Gastroesophageal sphincter (tissue), 4 donors: Measurements from ENCODE around the gene RCVRN. TPM values are rescaled to one million over a fixed set of nuclear protein-coding genes. Genes with fewer than 3 reads are reported as not detected.

Experiments
- ATAC-seq: fragments of 150-250 bp; one replicate; pipeline ENCODE4 v1.9.1; 2016; ENCODE audit warnings: mild to moderate bottlenecking, moderate library complexity
- H3K27ac ChIP-seq, 4 donors: fragments of 200-600 bp; sonication (generic) in 3 of 4; 1 replicate in 3 of 4; 2 replicates in 1 of 4; pipeline ENCODE4 v1.5.1; 2016 to 2019
- H3K27me3 ChIP-seq: fragments of 200-600 bp; sonication (generic); one replicate; pipeline ENCODE4 v1.5.1; 2019
- H3K36me3 ChIP-seq, 2 donors: fragments of 200-600 bp; sonication (generic); one replicate each; pipeline ENCODE4 v1.5.1; 2019; ENCODE audit warnings: control low read depth in 1 of 2
- H3K4me1 ChIP-seq, 3 donors: fragments of 200-600 bp; sonication (generic); 1 replicate in 2 of 3; 2 replicates in 1 of 3; pipeline ENCODE4 v1.5.1; 2016 to 2019; ENCODE audit warnings: control low read depth in 2 of 3
- H3K4me3 ChIP-seq, 2 donors: fragments of 200-600 bp; sonication (generic); one replicate each; pipeline ENCODE4 v1.5.1; 2019; ENCODE audit warnings: mild to moderate bottlenecking in 1 of 2, moderate library complexity in 1 of 2
- H3K9me3 ChIP-seq, 3 donors: fragments of 200-600 bp; sonication (generic); one replicate each; pipeline ENCODE4 v1.5.1; 2017 to 2019; ENCODE audit warnings: control low read depth in 2 of 3
- CTCF ChIP-seq, 4 experiments: fragments of 200-600 bp in 2 of 4; fragments of 450-650 bp in 2 of 4; sonication (generic) in 1 of 4; IDR thresholded peaks; one replicate each; pipeline ENCODE4 v1.5.1; 2017 to 2019; ENCODE audit warnings: antibody characterized with exemption in 4 of 4, mild to moderate bottlenecking in 2 of 4, moderate library complexity in 2 of 4
- EP300 ChIP-seq: sonication (generic); formaldehyde crosslinking; IDR thresholded peaks from one replicate; pipeline ENCODE4 v1.6.1; 2017; ENCODE audit warnings: antibody characterized with exemption, mild to moderate bottlenecking
- POLR2A ChIP-seq, 2 donors: fragments of 450-650 bp; IDR thresholded peaks; one replicate each; pipeline ENCODE4 v1.6.1; 2017; ENCODE audit warnings: antibody characterized with exemption in 2 of 2, mild to moderate bottlenecking in 2 of 2, moderate library complexity in 1 of 2
- POLR2AphosphoS5 ChIP-seq: sonication (generic); formaldehyde crosslinking; IDR thresholded peaks from one replicate; pipeline ENCODE4 v1.6.1; 2017; ENCODE audit warnings: antibody characterized with exemption
- WGBS, 2 donors: methylation state at CpG; one replicate each; pipeline ENCODE4 v1.1.5; 2018; ENCODE audit warnings: low coverage in 1 of 2; 5-methylcytosine and 5-hydroxymethylcytosine counted together
- total RNA-seq, 4 donors: library from RNA; depleted of rRNA; stranded (reverse); fragments of >200 nt; gene quantifications; one replicate each; pipeline ENCODE4 v1.1.0, GENCODE V29; 2016

RCVRN gene
- total RNA-seq, 4 donors from 2014 or later = 0.27 to 0.81 (median 0.32) TPM; not detected in 1

GRCh38 chr17:9886141-9886930 is 18.7 kb downstream of the RCVRN start:
- Histone ChIP-seq H3K9me3 (peaks cover 0 to 25% (median 0%) of the 10 kb centered on the region in 3 donors), H3K4me1 (no peaks in the 10 kb centered on the region), H3K4me3 (no peak overlapping the region), H3K27ac (no peak overlapping the region), H3K27me3 (no peaks in the 10 kb centered on the region), H3K36me3 (no peaks in the 10 kb centered on the region)
- no peak for ATAC-seq
- TF ChIP-seq CTCF (IDR thresholded peaks at IDR 0.05) (no peak), POLR2AphosphoS5 (no peak), POLR2A (IDR thresholded peaks at IDR 0.05) (no peak), EP300 (no peak)
- WGBS, 2 donors = 67 to 87% methylated on average over 1 to 5 of the region's 5 CpGs

- no peak overlapping the region for H3K27ac ChIP-seq
- ATAC-seq = no peak
- H3K4me1 ChIP-seq = no peaks in the 10 kb centered on the region
- TF ChIP-seq POLR2AphosphoS5 (no peak), CTCF (IDR thresholded peaks at IDR 0.05) (no peak), POLR2A (IDR thresholded peaks at IDR 0.05) (no peak), EP300 (no peak)
- H3K9me3 ChIP-seq = peaks cover 0 to 25% (median 0%) of the 10 kb centered on the region in 3 donors
- no peaks in the 10 kb centered on the region for H3K27me3 ChIP-seq
- H3K4me3 ChIP-seq = no peak overlapping the region
- H3K36me3 ChIP-seq = no peaks in the 10 kb centered on the region
Measured at GRCh38 chr17:9883451-9883850, 21.6 kb downstream of the RCVRN start.

DNA sequence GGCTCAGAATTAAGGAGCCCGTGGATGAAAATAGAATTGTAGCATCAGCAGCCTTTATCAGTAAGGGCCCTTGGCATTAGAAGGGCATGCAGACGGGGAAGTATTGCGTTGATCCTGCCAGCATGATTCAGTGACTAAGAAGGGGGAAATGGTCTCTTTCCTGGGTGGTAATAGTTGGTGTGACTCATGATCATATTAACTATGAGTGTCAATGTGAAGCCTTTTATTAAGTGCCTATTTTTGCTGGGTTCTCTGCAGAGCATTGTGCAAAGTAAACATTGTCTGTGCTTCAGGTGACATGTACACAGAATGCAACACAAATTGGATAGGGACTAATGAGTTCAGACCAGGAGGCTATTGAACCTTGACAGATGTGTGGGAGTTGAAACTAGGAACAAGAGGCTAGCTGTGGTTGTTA is 24.5 kb downstream of the RCVRN start:
- ATAC-seq = no peak
- TF ChIP-seq POLR2A (IDR thresholded peaks at IDR 0.05) (no peak), CTCF (IDR thresholded peaks at IDR 0.05) (no peak), POLR2AphosphoS5 (no peak), EP300 (no peak)
- no peak overlapping the region for H3K27ac ChIP-seq
- no peak overlapping the region for H3K4me3 ChIP-seq
- H3K9me3 ChIP-seq = peaks cover 0 to 25% (median 0%) of the 10 kb centered on the region in 3 donors
- no peaks in the 10 kb centered on the region for H3K36me3 ChIP-seq
- no peaks in the 10 kb centered on the region for H3K27me3 ChIP-seq
- 40 to 92% methylated on average over 2 to 3 of the region's 3 CpGs for WGBS, 2 donors
- peaks cover under 1 to 8% (median 7%) of the 10 kb centered on the region in 3 donors for H3K4me1 ChIP-seq

DNA sequence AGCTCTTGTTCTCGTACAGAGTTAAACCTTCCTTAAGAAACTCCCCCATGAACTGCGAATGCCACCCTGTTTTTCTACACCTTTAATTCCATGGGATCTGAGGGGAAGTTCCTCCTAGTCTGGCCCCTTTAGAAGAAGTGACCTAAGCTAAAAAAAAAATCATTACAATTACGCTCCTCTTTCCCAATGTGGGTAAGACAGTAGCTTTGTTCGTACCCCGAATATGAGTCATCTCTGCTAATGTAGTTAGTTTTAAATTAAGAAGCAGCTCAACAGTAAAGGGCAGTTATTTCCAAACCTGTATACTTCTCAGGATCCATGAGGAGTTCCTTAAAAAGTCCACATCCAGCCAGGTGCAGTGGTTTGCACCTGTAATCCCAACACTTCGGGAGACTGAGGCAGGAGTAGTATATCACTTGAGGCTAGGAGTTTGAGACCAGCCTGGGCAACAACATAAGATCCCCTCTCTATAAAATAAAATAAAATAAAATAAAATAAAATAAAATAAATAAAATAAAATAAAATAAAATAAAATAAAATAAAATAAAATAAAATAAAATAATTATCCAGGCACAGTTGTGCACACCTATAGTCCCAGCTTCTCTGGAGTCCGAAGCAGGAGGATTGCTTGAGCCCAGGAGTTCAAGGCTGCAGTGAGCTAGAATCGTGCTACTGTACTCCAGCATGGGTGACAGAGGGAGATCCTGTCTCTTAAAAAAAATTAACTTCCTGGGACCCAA is 26.1 kb downstream of the RCVRN start:
- Histone ChIP-seq H3K4me1 (peaks cover 5 to 24% (median 7%) of the 10 kb centered on the region in 3 donors), H3K9me3 (peaks cover 0 to 20% (median 0%) of the 10 kb centered on the region in 3 donors), H3K36me3 (no peaks in the 10 kb centered on the region), H3K27ac (no peak overlapping the region), H3K27me3 (no peaks in the 10 kb centered on the region), H3K4me3 (no peak overlapping the region)
- WGBS, 2 donors = 80 to 83% methylated on average over 4 to 8 of the region's 8 CpGs
- TF ChIP-seq CTCF (IDR thresholded peaks at IDR 0.05) (no peak), POLR2AphosphoS5 (no peak), POLR2A (IDR thresholded peaks at IDR 0.05) (no peak), EP300 (no peak)
- ATAC-seq = no peak
